ENCODE measurements around the gene ZMYM4. TPM values are rescaled to one million over a fixed set of nuclear protein-coding genes. Genes with fewer than 3 reads are reported as not detected.

The ZMYM4 gene
- total RNA-seq, 2 donors from 2014 or later = 29.0 to 42.8 TPM

DNA sequence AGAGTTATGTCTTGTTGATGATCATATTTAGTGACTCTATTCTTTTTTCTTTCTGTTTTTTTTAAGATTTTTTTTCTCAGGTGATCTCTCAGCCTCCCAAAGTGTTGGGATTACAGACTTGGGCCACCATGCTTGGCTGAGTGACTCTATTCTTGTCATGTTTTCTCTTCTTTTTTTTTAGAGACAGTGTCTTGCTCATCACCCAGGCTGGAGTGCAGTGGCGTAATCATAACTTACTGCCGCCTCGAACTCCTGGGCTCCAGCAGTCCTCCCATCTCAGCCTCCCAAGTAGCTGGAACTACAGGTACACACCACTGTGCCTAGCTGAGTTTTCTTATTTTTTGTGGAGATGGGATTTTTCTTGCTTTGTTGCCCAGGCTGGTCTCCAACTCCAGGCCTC lies 36.9 kb downstream of the ZMYM4 start:
- ATAC-seq (ENCODE audit: insufficient number of reproducible peaks, low FRiP score, low read depth) = no peak
- H3K4me3 ChIP-seq = no peak overlapping the region
- TF ChIP-seq, protein P1, sequence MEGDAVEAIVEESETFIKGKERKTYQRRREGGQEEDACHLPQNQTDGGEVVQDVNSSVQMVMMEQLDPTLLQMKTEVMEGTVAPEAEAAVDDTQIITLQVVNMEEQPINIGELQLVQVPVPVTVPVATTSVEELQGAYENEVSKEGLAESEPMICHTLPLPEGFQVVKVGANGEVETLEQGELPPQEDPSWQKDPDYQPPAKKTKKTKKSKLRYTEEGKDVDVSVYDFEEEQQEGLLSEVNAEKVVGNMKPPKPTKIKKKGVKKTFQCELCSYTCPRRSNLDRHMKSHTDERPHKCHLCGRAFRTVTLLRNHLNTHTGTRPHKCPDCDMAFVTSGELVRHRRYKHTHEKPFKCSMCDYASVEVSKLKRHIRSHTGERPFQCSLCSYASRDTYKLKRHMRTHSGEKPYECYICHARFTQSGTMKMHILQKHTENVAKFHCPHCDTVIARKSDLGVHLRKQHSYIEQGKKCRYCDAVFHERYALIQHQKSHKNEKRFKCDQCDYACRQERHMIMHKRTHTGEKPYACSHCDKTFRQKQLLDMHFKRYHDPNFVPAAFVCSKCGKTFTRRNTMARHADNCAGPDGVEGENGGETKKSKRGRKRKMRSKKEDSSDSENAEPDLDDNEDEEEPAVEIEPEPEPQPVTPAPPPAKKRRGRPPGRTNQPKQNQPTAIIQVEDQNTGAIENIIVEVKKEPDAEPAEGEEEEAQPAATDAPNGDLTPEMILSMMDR (IDR thresholded peaks at IDR 0.05) = no peak
- peaks cover 11 to 23% of the 10 kb centered on the region in 2 donors for H3K4me1 ChIP-seq (ENCODE audit: control insufficient read depth in 1 of 2, low read depth in 2 of 2)
- H3K36me3 ChIP-seq = no peaks in the 10 kb centered on the region
- H3K27ac ChIP-seq = no peak overlapping the region
- no peak for DNase-seq (ENCODE audit: low spot score)
- H3K9me3 ChIP-seq = no peaks in the 10 kb centered on the region
- H3K27me3 ChIP-seq (replicated peaks; ENCODE audit: insufficient read depth) = no peaks in the 10 kb centered on the region

DNA sequence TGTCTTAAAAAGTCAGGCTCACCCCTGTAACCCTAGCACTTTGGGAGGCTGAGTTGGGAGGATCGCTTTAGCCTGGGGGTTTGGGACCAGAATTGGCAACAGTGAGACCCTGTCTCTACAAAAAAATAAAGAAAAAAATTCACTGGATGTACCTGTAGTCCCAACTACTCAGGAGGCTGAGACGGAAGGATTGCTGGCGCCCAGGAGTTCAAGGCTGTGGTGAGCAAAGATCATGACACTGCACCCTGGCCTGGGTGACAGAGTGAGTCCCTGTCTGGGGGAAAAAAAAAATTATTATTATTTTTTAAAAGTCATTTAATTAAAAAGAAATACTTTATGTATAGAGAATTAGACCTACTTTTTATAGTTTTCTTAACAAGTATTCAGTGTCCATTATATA lies 47.1 kb downstream of the ZMYM4 start:
- Histone ChIP-seq H3K27ac (no peak overlapping the region), H3K27me3 (replicated peaks; ENCODE audit: insufficient read depth) (no peaks in the 10 kb centered on the region), H3K4me1 (ENCODE audit: control insufficient read depth in 1 of 2, low read depth in 2 of 2) (peaks cover 11 to 17% of the 10 kb centered on the region in 2 donors), H3K9me3 (no peaks in the 10 kb centered on the region), H3K4me3 (no peak overlapping the region), H3K36me3 (peaks cover under 1% of the 10 kb centered on the region)
- DNase-seq (ENCODE audit: low spot score) (no peak), ATAC-seq (ENCODE audit: insufficient number of reproducible peaks, low FRiP score, low read depth) (no peak)
- TF ChIP-seq, protein P1 (IDR thresholded peaks at IDR 0.05) = no peak

DNA sequence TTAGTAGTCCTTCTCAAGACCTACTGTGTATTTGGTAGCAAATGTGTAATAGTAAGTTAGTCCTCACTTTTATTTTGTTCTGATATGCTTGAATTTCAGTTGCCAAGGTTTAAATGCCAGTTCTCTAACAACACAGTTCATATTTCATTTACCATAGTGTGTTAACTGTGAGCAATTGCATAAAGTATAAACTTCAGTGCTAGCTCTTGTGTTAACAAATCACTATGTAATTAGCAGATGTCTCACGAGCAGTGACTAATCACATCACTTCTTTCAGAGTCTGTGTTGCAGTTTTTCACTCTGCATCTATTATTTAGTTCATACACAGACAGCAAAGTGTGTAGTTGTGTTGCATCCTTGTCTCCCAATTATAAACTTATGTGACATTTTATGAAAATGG lies 47.8 kb downstream of the ZMYM4 start:
- H3K9me3 ChIP-seq = no peaks in the 10 kb centered on the region
- peaks cover 11 to 22% of the 10 kb centered on the region in 2 donors for H3K4me1 ChIP-seq (ENCODE audit: control insufficient read depth in 1 of 2, low read depth in 2 of 2)
- no peaks in the 10 kb centered on the region for H3K27me3 ChIP-seq (replicated peaks; ENCODE audit: insufficient read depth)
- DNase-seq (ENCODE audit: low spot score) (no peak), ATAC-seq (ENCODE audit: insufficient number of reproducible peaks, low FRiP score, low read depth) (no peak)
- H3K4me3 ChIP-seq = no peak overlapping the region
- TF ChIP-seq, protein P1 (IDR thresholded peaks at IDR 0.05) = no peak
- no peak overlapping the region for H3K27ac ChIP-seq
- H3K36me3 ChIP-seq = no peaks in the 10 kb centered on the region

DNA sequence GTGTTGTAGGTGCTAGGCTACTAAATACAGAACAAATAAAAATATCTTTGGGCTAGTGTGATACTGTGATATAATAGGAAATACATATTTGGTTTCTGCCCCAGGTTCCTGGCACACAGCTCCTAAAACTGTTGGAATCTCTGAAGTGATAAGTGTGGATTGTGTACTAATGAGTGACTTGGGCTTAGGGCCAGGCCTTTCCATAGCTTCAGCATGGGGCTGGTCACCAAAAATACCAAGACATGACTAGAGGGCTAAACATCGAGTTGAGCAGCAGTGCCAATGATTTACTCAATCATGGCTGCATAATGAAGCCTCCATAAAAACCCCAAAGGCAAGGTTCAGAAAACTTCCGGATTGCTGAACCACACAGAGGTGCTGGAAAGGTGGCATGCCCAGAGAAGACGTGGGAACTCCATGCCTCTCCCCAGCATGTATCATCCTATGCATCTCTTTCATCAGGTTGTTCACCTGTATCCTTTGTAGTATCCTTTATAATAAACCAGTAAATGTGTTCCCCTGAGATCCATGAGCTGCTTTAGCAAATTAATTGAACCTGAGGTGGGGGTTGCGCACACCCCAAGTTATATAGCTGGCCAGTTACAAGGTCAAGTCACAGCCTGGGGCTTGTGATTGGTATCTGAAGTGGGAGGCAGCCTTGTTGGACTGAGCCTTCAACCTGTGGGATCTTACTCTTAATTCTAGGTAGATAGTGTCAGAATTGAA lies 51.6 kb downstream of the ZMYM4 start:
- Histone ChIP-seq H3K4me1 (ENCODE audit: control insufficient read depth in 1 of 2, low read depth in 2 of 2) (peaks cover 15 to 33% of the 10 kb centered on the region in 2 donors), H3K36me3 (no peaks in the 10 kb centered on the region), H3K27me3 (replicated peaks; ENCODE audit: insufficient read depth) (no peaks in the 10 kb centered on the region), H3K9me3 (no peaks in the 10 kb centered on the region), H3K27ac (peak overlapping the region; percentile 31 to 68), H3K4me3 (no peak overlapping the region)
- TF ChIP-seq, protein P1 (IDR thresholded peaks at IDR 0.05) = no peak
- ATAC-seq (ENCODE audit: insufficient number of reproducible peaks, low FRiP score, low read depth) (peak; percentile 82), DNase-seq (ENCODE audit: low spot score) (peak; percentile 6)

DNA sequence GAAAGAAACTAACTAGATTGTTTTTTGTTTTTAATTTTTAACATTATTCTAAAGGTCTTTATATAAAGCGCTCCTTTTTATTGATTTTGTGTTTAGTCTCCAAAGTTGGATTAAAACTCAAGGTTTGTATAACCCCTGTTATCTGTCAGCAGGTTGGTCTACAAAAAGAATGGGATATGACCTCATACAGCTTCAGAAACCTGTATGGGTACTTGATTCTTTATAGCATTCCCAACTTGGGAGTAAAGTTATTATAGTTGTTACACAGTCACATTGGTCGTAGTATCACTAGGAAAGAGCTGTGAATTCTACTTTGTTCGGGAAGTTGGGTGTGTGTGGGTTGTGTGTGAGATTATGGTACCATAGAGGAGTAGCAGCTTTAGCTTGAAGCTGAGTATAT lies 52.4 kb downstream of the ZMYM4 start:
- no peak for DNase-seq (ENCODE audit: low spot score)
- TF ChIP-seq, protein P1 (IDR thresholded peaks at IDR 0.05) = no peak
- H3K4me1 ChIP-seq (ENCODE audit: control insufficient read depth in 1 of 2, low read depth in 2 of 2) = peaks cover 18 to 34% of the 10 kb centered on the region in 2 donors
- no peak overlapping the region for H3K4me3 ChIP-seq
- no peaks in the 10 kb centered on the region for H3K36me3 ChIP-seq
- H3K27ac ChIP-seq = peak overlapping the region in 1 of 2 donors; percentile 68
- H3K27me3 ChIP-seq (replicated peaks; ENCODE audit: insufficient read depth) = no peaks in the 10 kb centered on the region
- no peak for ATAC-seq (ENCODE audit: insufficient number of reproducible peaks, low FRiP score, low read depth)
- no peaks in the 10 kb centered on the region for H3K9me3 ChIP-seq
